Ammon's horn (tissue), 1 donor: ENCODE data around the gene SMOC2.

Experiments
- DNase-seq: peaks from one replicate; pipeline ENCODE4 v3.0.0-alpha.2; 2016; ENCODE audit warnings: low spot score

The SMOC2 gene

GRCh38 chr6:168625602-168626001 is 184.6 kb downstream of the SMOC2 start:
- no peak for DNase-seq

- no peak for DNase-seq
Measured at GRCh38 chr6:168626046-168626602, 185.1 kb downstream of the SMOC2 start.

GRCh38 chr6:168627506-168628175 is 186.7 kb downstream of the SMOC2 start:
- no peak for DNase-seq

GRCh38 chr6:168628176-168628553 is 187.2 kb downstream of the SMOC2 start:
- DNase-seq, result no peak

GRCh38 chr6:168628732-168629245 is 187.8 kb downstream of the SMOC2 start:
- DNase-seq, result no peak

- DNase-seq, result no peak
Measured at GRCh38 chr6:168631564-168631963, 190.6 kb downstream of the SMOC2 start.

- no peak for DNase-seq
Measured at GRCh38 chr6:168632694-168633093, 191.7 kb downstream of the SMOC2 start.

GRCh38 chr6:168634541-168635328 is 193.8 kb downstream of the SMOC2 start:
- DNase-seq, result no peak

- DNase-seq, result no peak
Measured at GRCh38 chr6:168636147-168637004, 195.4 kb downstream of the SMOC2 start.

GRCh38 chr6:168637834-168638233 is 196.8 kb downstream of the SMOC2 start:
- no peak for DNase-seq

GRCh38 chr6:168638468-168639271 is 197.7 kb downstream of the SMOC2 start:
- DNase-seq, result no peak

GRCh38 chr6:168640181-168640580 is 199.2 kb downstream of the SMOC2 start:
- DNase-seq, result no peak

GRCh38 chr6:168640768-168641167 is 199.8 kb downstream of the SMOC2 start:
- DNase-seq, result no peak

GRCh38 chr6:168641446-168641845 is 200.5 kb downstream of the SMOC2 start:
- no peak for DNase-seq

- no peak for DNase-seq
Measured at GRCh38 chr6:168643401-168643800, 202.4 kb downstream of the SMOC2 start.

GRCh38 chr6:168645326-168645725 is 204.3 kb downstream of the SMOC2 start:
- DNase-seq, result no peak

- no peak for DNase-seq
Measured at GRCh38 chr6:168647271-168647670, 206.3 kb downstream of the SMOC2 start.

- DNase-seq, result no peak
Measured at GRCh38 chr6:168648240-168649125, 207.5 kb downstream of the SMOC2 start.

GRCh38 chr6:168649209-168649608 is 208.2 kb downstream of the SMOC2 start:
- DNase-seq, result no peak

- no peak for DNase-seq
Measured at GRCh38 chr6:168650671-168651111, 209.7 kb downstream of the SMOC2 start.
